B cell (primary cell): ENCODE data around the gene LDHAL6B. TPM values are rescaled to one million over a fixed set of nuclear protein-coding genes. Genes with fewer than 3 reads are reported as not detected.

Experiments used
- ATAC-seq: fragments of 200-7000 bp; cut with Tn5 transposase; one replicate; pipeline ENCODE4 v1.10.0; 2021; ENCODE audit warnings: low read depth, mild to moderate bottlenecking, moderate number of reproducible peaks, moderate library complexity
- CTCF ChIA-PET: fragments of 350-600 bp; sonication (Branson Sonifier 250); formaldehyde crosslinking; loops from one replicate; lab custom pipeline; 2021; ENCODE audit warnings: antibody characterized with exemption, inconsistent platforms; lab: Charles Lee
- POLR2A ChIA-PET: fragments of 350-600 bp; sonication (Branson Sonifier 250); formaldehyde crosslinking; loops from one replicate; lab custom pipeline; 2021; ENCODE audit warnings: antibody characterized with exemption; lab: Charles Lee
- DNase-seq: peaks from one replicate; pipeline ENCODE4 v3.0.0; 2013
- H2AFZ ChIP-seq: 2 replicates; pipeline ENCODE4 v1.6.1; 2012; ENCODE audit warnings: mild to moderate bottlenecking, low read depth, low read length; ENCODE audit not compliant: insufficient read depth, poor library complexity, severe bottlenecking
- H3K27ac ChIP-seq, 2 donors: 1 replicate in 1 of 2; 2 replicates in 1 of 2; pipeline ENCODE4 v1.5.1; 2012 to 2013; ENCODE audit warnings: low read length in 2 of 2, mild to moderate bottlenecking in 2 of 2, moderate library complexity in 1 of 2
- H3K27me3 ChIP-seq, 4 experiments: fragments of 200-600 bp in 1 of 4; sonication (generic) in 1 of 4; replicated peaks in 1 of 4; 1 replicate in 2 of 4; 2 replicates in 2 of 4; pipeline versions ENCODE4 v1.6.1 to v1.7.0; 2013 to 2016; ENCODE audit warnings: low read length in 3 of 4, mild to moderate bottlenecking in 2 of 4, mixed read lengths in 1 of 4, moderate library complexity in 1 of 4; ENCODE audit not compliant: insufficient read depth in 4 of 4, control insufficient read depth in 3 of 4; ENCODE audit errors: control extremely low read depth in 1 of 4
- H3K36me3 ChIP-seq, 2 experiments: replicated peaks in 1 of 2; 1 replicate in 1 of 2; 2 replicates in 1 of 2; pipeline versions ENCODE4 v1.6.1 to v1.7.1; 2013; ENCODE audit warnings: low read length in 1 of 2; ENCODE audit not compliant: insufficient read depth in 2 of 2, control insufficient read depth in 1 of 2; ENCODE audit errors: control extremely low read depth in 1 of 2, extremely low read depth in 1 of 2
- H3K4me1 ChIP-seq, 2 donors: fragments of 200-600 bp in 1 of 2; sonication (generic) in 1 of 2; 1 replicate in 1 of 2; 2 replicates in 1 of 2; pipeline versions ENCODE4 v1.5.1 to v1.6.1; 2013 to 2017; ENCODE audit warnings: low read length in 2 of 2; ENCODE audit not compliant: control insufficient read depth in 2 of 2, insufficient read depth in 2 of 2
- H3K4me2 ChIP-seq: replicated peaks from 2 replicates; pipeline ENCODE3; 2012; ENCODE audit warnings: mild to moderate bottlenecking, low read depth, low read length; ENCODE audit not compliant: poor library complexity, severe bottlenecking
- H3K4me3 ChIP-seq, 5 experiments: fragments of 200-600 bp in 1 of 5; sonication (generic) in 1 of 5; 1 replicate in 3 of 5; 2 replicates in 2 of 5; pipeline versions ENCODE4 v1.5.1 to v1.7.0; 2011 to 2016; ENCODE audit warnings: low read length in 4 of 5, mild to moderate bottlenecking in 4 of 5, low read depth in 2 of 5, control low read depth in 1 of 5, moderate library complexity in 1 of 5; ENCODE audit not compliant: insufficient read depth in 1 of 5; ENCODE audit errors: control extremely low read depth in 1 of 5, extremely low read depth in 1 of 5
- H3K79me2 ChIP-seq: fragments of 200-600 bp; sonication (generic); one replicate; pipeline ENCODE4 v1.6.0; 2016; ENCODE audit warnings: low read length; ENCODE audit not compliant: control insufficient read depth, insufficient read depth
- H3K9ac ChIP-seq: fragments of 200-600 bp; sonication (generic); 2 replicates; pipeline ENCODE4 v1.6.1; 2017; ENCODE audit warnings: mild to moderate bottlenecking, low read length, moderate library complexity
- H3K9me3 ChIP-seq, 3 donors: one replicate each; pipeline versions ENCODE4 v1.6.1 to v1.7.1; 2013; ENCODE audit warnings: low read length in 2 of 3; ENCODE audit not compliant: control insufficient read depth in 2 of 3, insufficient read depth in 1 of 3; ENCODE audit errors: control extremely low read depth in 1 of 3
- H4K20me1 ChIP-seq: 2 replicates; pipeline ENCODE4 v1.6.0; 2012; ENCODE audit warnings: mild to moderate bottlenecking, low read length; ENCODE audit not compliant: insufficient read depth, control insufficient read depth, poor library complexity, severe bottlenecking
- H3K27ac Mint-ChIP-seq: one replicate; pipeline ENCODE4 v1.8.0; 2021; ENCODE audit warnings: mixed read lengths
- H3K27me3 Mint-ChIP-seq: one replicate; pipeline ENCODE4 v1.8.0; 2021; ENCODE audit warnings: mixed read lengths
- H3K4me1 Mint-ChIP-seq: one replicate; pipeline ENCODE4 v1.8.0; 2021; ENCODE audit warnings: mixed read lengths
- H3K4me3 Mint-ChIP-seq: one replicate; pipeline ENCODE4 v1.8.0; 2021; ENCODE audit warnings: mixed read lengths
- H3K9me3 Mint-ChIP-seq: one replicate; pipeline ENCODE4 v1.8.0; 2022; ENCODE audit warnings: mixed read lengths; ENCODE audit not compliant: insufficient read depth
- EZH2 ChIP-seq: IDR thresholded peaks from 2 replicates; pipeline ENCODE4 v1.6.1; 2012; ENCODE audit warnings: borderline replicate concordance, low read depth, mild to moderate bottlenecking, moderate library complexity, low read length; ENCODE audit not compliant: insufficient read depth, poor library complexity, severe bottlenecking
- WGBS: methylation state at CpG from one replicate; pipeline ENCODE4 v1.1.5; 2013; ENCODE audit warnings: missing lambda C conversion rate; ENCODE audit not compliant: insufficient coverage; 5-methylcytosine and 5-hydroxymethylcytosine counted together
- intact Hi-C: fragments of 100-400 bp; cut with micrococcal nuclease; formaldehyde crosslinking; loops from one replicate; pipeline ENCODE4 v1.10.0; 2022
- polyA plus RNA-seq: library from polyadenylated mRNA; depleted of rRNA; stranded (reverse); fragments of >200 nt; gene quantifications from 2 replicates; pipeline ENCODE4 v1.2.3, GENCODE V29; 2012
- total RNA-seq, 2 donors: library from RNA; stranded (reverse); fragments of 120-200 nt in 1 of 2; gene quantifications; 1 replicate in 1 of 2; 2 replicates in 1 of 2; pipeline versions ENCODE4 v1.2.3 to v1.2.4, GENCODE V29; 2013 to 2022
- TF ChIP-seq, protein P1 (sequence below): fragments of 200-600 bp; IDR thresholded peaks from one replicate; pipeline ENCODE4 v1.8.0; 2022; ENCODE audit warnings: antibody characterized with exemption, mild to moderate bottlenecking

The LDHAL6B gene
- total and polyA plus RNA-seq, 2 donors (not counting 1 experiment from before 2014, with no cell fraction given): not detected

DNA sequence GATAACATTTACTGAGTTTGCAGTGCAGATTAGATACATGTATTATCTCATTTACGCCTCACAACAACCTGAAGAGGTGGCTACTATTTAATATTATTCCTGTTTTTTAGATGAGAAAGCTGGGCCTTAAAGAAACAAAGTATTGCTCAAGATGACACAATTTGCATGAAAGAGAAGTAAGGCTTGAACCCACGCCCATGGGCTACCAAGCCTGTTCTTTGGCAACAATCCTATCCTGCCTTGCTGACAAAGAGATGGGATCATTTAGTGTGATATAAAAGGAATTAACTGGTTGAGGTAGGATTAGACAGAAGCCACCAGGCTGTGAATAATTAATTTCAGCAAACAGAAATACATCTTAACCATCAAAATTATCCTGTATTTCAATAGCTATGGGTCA is 9.2 kb upstream of the LDHAL6B start:
- POLR2A ChIA-PET: no interaction called here
- DNase-seq: no peak
- no peak overlapping the region for H3K27ac Mint-ChIP-seq

GRCh38 chr15:59199626-59200465 is 6.8 kb upstream of the LDHAL6B start:
- Mint-ChIP-seq H3K4me3 (no peak overlapping the region), H3K27me3 (no peaks in the 10 kb centered on the region), H3K9me3 (no peaks in the 10 kb centered on the region), H3K4me1 (peaks cover 3% of the 10 kb centered on the region), H3K27ac (no peak overlapping the region)
- TF ChIP-seq EZH2: no peak
- TF ChIP-seq, protein P1, sequence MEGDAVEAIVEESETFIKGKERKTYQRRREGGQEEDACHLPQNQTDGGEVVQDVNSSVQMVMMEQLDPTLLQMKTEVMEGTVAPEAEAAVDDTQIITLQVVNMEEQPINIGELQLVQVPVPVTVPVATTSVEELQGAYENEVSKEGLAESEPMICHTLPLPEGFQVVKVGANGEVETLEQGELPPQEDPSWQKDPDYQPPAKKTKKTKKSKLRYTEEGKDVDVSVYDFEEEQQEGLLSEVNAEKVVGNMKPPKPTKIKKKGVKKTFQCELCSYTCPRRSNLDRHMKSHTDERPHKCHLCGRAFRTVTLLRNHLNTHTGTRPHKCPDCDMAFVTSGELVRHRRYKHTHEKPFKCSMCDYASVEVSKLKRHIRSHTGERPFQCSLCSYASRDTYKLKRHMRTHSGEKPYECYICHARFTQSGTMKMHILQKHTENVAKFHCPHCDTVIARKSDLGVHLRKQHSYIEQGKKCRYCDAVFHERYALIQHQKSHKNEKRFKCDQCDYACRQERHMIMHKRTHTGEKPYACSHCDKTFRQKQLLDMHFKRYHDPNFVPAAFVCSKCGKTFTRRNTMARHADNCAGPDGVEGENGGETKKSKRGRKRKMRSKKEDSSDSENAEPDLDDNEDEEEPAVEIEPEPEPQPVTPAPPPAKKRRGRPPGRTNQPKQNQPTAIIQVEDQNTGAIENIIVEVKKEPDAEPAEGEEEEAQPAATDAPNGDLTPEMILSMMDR: no peak
- Histone ChIP-seq H3K79me2 (peaks cover 5% of the 10 kb centered on the region), H3K4me3 (no peak overlapping the region), H4K20me1 (no peaks in the 10 kb centered on the region), H3K9me3 (no peaks in the 10 kb centered on the region), H3K27ac (no peak overlapping the region), H3K4me2 (no peak overlapping the region), H3K27me3 (no peaks in the 10 kb centered on the region), H2AFZ (no peak overlapping the region), H3K9ac (no peak overlapping the region), H3K36me3 (peaks cover 0 to 67% of the 10 kb centered on the region in 2 experiments), H3K4me1 (no peaks in the 10 kb centered on the region)
- intact Hi-C loops: no loop called here
- WGBS: 95% methylated on average over 8 of the region's 10 CpGs
- ChIA-PET CTCF (no interaction called here), POLR2A (no interaction called here)
- no peak for ATAC-seq
- no peak for DNase-seq

More for the DNA sequence above, 9.2 kb upstream of the LDHAL6B start:
- Histone ChIP-seq H3K4me3 (no peak overlapping the region), H3K36me3 (peaks cover 4 to 70% of the 10 kb centered on the region in 2 experiments), H3K27ac (no peak overlapping the region), H3K79me2 (peaks cover 5% of the 10 kb centered on the region), H3K4me2 (no peak overlapping the region), H4K20me1 (no peaks in the 10 kb centered on the region), H3K9ac (no peak overlapping the region), H3K9me3 (no peaks in the 10 kb centered on the region), H3K4me1 (no peaks in the 10 kb centered on the region), H3K27me3 (no peaks in the 10 kb centered on the region), H2AFZ (no peak overlapping the region)
- H3K9me3 Mint-ChIP-seq: no peaks in the 10 kb centered on the region
- ATAC-seq: no peak
- TF ChIP-seq, protein P1: no peak
- no peak for TF ChIP-seq EZH2
- CTCF ChIA-PET: interaction anchor here (0.9 kb wide), 1 partner anchor 296 kb away, joined by 5 read pairs; no protein-coding TSS in a partner anchor
- intact Hi-C loops: no loop called here
- H3K4me3 Mint-ChIP-seq: no peak overlapping the region
- no peaks in the 10 kb centered on the region for H3K27me3 Mint-ChIP-seq
- H3K4me1 Mint-ChIP-seq: no peaks in the 10 kb centered on the region
- WGBS: no CpG with 5 or more reads among the region's 2 CpGs
